A549 (cell line): Measurements from ENCODE around the gene ACBD4. TPM values are rescaled to one million over a fixed set of nuclear protein-coding genes. Genes with fewer than 3 reads are reported as not detected.

Experiments
- ATAC-seq, 2 experiments: fragments of 200-7000 bp in 1 of 2; fragments of >200 bp in 1 of 2; cut with Nextera tagmentation in 1 of 2; cut with Tn5 transposase in 1 of 2; 3 replicates each; pipeline versions ENCODE4 v1.8.0 to v1.9.1; 2018 to 2020; ENCODE audit warnings: mild to moderate bottlenecking in 1 of 2, moderate library complexity in 1 of 2
- CTCF ChIA-PET: fragments of 300-600 bp; sonication (Branson Sonifier 250); formaldehyde crosslinking; extraction: SDS; loops from one replicate; lab custom pipeline; 2021; ENCODE audit warnings: antibody characterized with exemption, inconsistent platforms; lab: Yijun Ruan, JAX
- POLR2A ChIA-PET: fragments of 350-600 bp; formaldehyde crosslinking; extraction: SDS; loops from one replicate; lab custom pipeline; 2021; ENCODE audit warnings: antibody characterized with exemption, inconsistent platforms; lab: Yijun Ruan, JAX
- DNase-seq, 2 experiments: peaks; one replicate each; pipeline versions ENCODE4 v3.0.0 to v3.0.0-alpha.2; 2011 to 2016; ENCODE audit warnings: low read depth in 1 of 2, low spot score in 1 of 2
- FAIRE-seq: peaks from 2 replicates; lab custom pipeline; 2011; peaks lifted over from hg19 to GRCh38; lab: Jason Lieb, UNC
- H3K27ac ChIP-seq, 2 experiments: fragments of >200 bp; sonication (Bioruptor Twin); formaldehyde crosslinking; 3 replicates each; pipeline ENCODE4 v1.5.1; 2016 to 2017
- H3K4me1 ChIP-seq: fragments of >200 bp; sonication (Bioruptor Twin); formaldehyde crosslinking; 3 replicates; pipeline ENCODE4 v1.6.1; 2016
- H3K4me2 ChIP-seq: fragments of >200 bp; sonication (Bioruptor Twin); formaldehyde crosslinking; 3 replicates; pipeline ENCODE4 v1.6.1; 2016
- H3K4me3 ChIP-seq: fragments of >200 bp; sonication (Bioruptor Twin); formaldehyde crosslinking; 3 replicates; pipeline ENCODE4 v1.5.1; 2016
- H3K9me3 ChIP-seq: fragments of >200 bp; sonication (Bioruptor Twin); formaldehyde crosslinking; 3 replicates; pipeline ENCODE4 v1.6.1; 2016
- BHLHE40 ChIP-seq: IDR thresholded peaks from 2 replicates; pipeline ENCODE4 v1.6.1; 2012; ENCODE audit warnings: low read depth, low read length, inconsistent platforms
- CBX2 ChIP-seq: fragments of 200-600 bp; sonication (generic); IDR thresholded peaks from 2 replicates; pipeline ENCODE4 v1.6.1; 2016; ENCODE audit warnings: low read depth, mild to moderate bottlenecking, borderline replicate concordance
- CBX8 ChIP-seq: fragments of 200-600 bp; sonication (generic); IDR thresholded peaks from 2 replicates; pipeline ENCODE4 v1.6.1; 2016
- CEBPB ChIP-seq, 2 experiments: fragments of >200 bp in 1 of 2; sonication (Bioruptor Twin) in 1 of 2; formaldehyde crosslinking in 1 of 2; IDR thresholded peaks; 2 replicates each; pipeline ENCODE4 v1.6.1; 2012 to 2016
- CHD2 ChIP-seq: fragments of 150-350 bp; IDR thresholded peaks from 2 replicates; pipeline ENCODE4 v1.6.1; 2014; ENCODE audit warnings: low read length; ENCODE audit not compliant: partially characterized antibody
- CHD4 ChIP-seq: fragments of 200-600 bp; sonication (generic); IDR thresholded peaks from 2 replicates; pipeline ENCODE4 v1.6.1; 2016; ENCODE audit warnings: antibody characterized with exemption, mild to moderate bottlenecking, borderline replicate concordance
- FOSL2 ChIP-seq, 2 experiments: fragments of 450-650 bp in 1 of 2; fragments of >200 bp in 1 of 2; sonication (Bioruptor Twin) in 1 of 2; formaldehyde crosslinking; IDR thresholded peaks; 2 replicates each; pipeline versions ENCODE4 v1.5.0 to v1.6.1; 2016 to 2020; ENCODE audit warnings: mild to moderate bottlenecking in 1 of 2, moderate library complexity in 1 of 2
- FOXS1 ChIP-seq: fragments of 250-450 bp; sonication (Bioruptor Pico); IDR thresholded peaks from 2 replicates; pipeline ENCODE4 v1.5.0; 2020; ENCODE audit warnings: mild to moderate bottlenecking, moderate library complexity
- HDAC2 ChIP-seq: fragments of 200-600 bp; sonication (generic); IDR thresholded peaks from 2 replicates; pipeline ENCODE4 v1.6.1; 2016
- HOXB13 ChIP-seq: fragments of 250-450 bp; sonication (Bioruptor Pico); IDR thresholded peaks from 2 replicates; pipeline ENCODE4 v1.5.0; 2020; ENCODE audit warnings: low read depth, mild to moderate bottlenecking, moderate library complexity
- JUN ChIP-seq, 2 experiments: fragments of >200 bp; sonication (Bioruptor Twin); formaldehyde crosslinking; IDR thresholded peaks; 2 replicates in 1 of 2; 3 replicates in 1 of 2; pipeline ENCODE4 v1.6.1; 2016 to 2017
- KDM5A ChIP-seq: fragments of 200-600 bp; sonication (generic); IDR thresholded peaks from 2 replicates; pipeline ENCODE4 v1.6.1; 2016; ENCODE audit warnings: antibody characterized with exemption, mild to moderate bottlenecking
- MYC ChIP-seq: IDR thresholded peaks from 2 replicates; pipeline ENCODE4 v1.6.1; 2012; ENCODE audit warnings: mild to moderate bottlenecking, inconsistent platforms, low read length, improper control_type of control experiment, borderline replicate concordance
- PHF8 ChIP-seq: fragments of 200-600 bp; sonication (generic); IDR thresholded peaks from 2 replicates; pipeline ENCODE4 v1.6.1; 2016; ENCODE audit warnings: low read depth, mild to moderate bottlenecking, antibody characterized with exemption, moderate library complexity, borderline replicate concordance
- POLR2A ChIP-seq: IDR thresholded peaks from 2 replicates; pipeline ENCODE4 v1.6.1; 2012; ENCODE audit warnings: mild to moderate bottlenecking, low read length
- RAD21 ChIP-seq, 2 experiments: fragments of >200 bp in 1 of 2; sonication (Bioruptor Twin) in 1 of 2; formaldehyde crosslinking in 1 of 2; IDR thresholded peaks in 1 of 2; conservative IDR thresholded peaks in 1 of 2; 2 replicates in 1 of 2; 3 replicates in 1 of 2; pipeline ENCODE4 v1.6.1; 2012 to 2018; ENCODE audit warnings: inconsistent platforms in 1 of 2
- RNF2 ChIP-seq: fragments of 200-600 bp; sonication (generic); IDR thresholded peaks from 2 replicates; pipeline ENCODE4 v1.6.1; 2016; ENCODE audit warnings: low read depth, mild to moderate bottlenecking, antibody characterized with exemption, moderate library complexity, borderline replicate concordance
- SMC3 ChIP-seq: fragments of >200 bp; sonication (Bioruptor Twin); formaldehyde crosslinking; IDR thresholded peaks from 3 replicates; pipeline ENCODE4 v1.6.1; 2018; ENCODE audit warnings: inconsistent platforms
- SREBF2 ChIP-seq: fragments of 450-650 bp; IDR thresholded peaks from 2 replicates; pipeline ENCODE4 v1.6.1; 2014; ENCODE audit warnings: mild to moderate bottlenecking, moderate library complexity
- TFCP2L1 ChIP-seq: fragments of 250-450 bp; sonication (Bioruptor Pico); IDR thresholded peaks from 2 replicates; pipeline ENCODE4 v1.5.0; 2021; ENCODE audit warnings: mild to moderate bottlenecking
- ZC3H11A ChIP-seq: fragments of 450-650 bp; IDR thresholded peaks from 2 replicates; pipeline ENCODE4 v1.6.1; 2014; ENCODE audit warnings: antibody characterized with exemption, mild to moderate bottlenecking
- ZSCAN20 ChIP-seq: fragments of 250-450 bp; sonication (Bioruptor Pico); IDR thresholded peaks from 2 replicates; pipeline ENCODE4 v1.8.0; 2022; ENCODE audit warnings: mild to moderate bottlenecking, moderate library complexity
- WGBS: methylation state at CpG from one replicate; pipeline ENCODE4 v1.1.6; 2017; ENCODE audit errors: missing lambda C conversion rate; 5-methylcytosine and 5-hydroxymethylcytosine counted together
- polyA plus RNA-seq, 4 experiments: library from polyadenylated mRNA; depleted of rRNA in 3 of 4; stranded (reverse); fragments of >200 nt; fragmentation: RNase III in 1 of 4; extraction: RNeasy Plus Mini Kit Qiagen cat#74134 plus additional on column Dnase treatment in 1 of 4; gene quantifications; 2 replicates in 3 of 4; 3 replicates in 1 of 4; pipeline ENCODE4 v1.2.3, GENCODE V29; 2011 to 2017
- TF ChIP-seq, protein P1 (sequence below): fragments of 250-450 bp; sonication (Bioruptor Pico); IDR thresholded peaks from 2 replicates; pipeline ENCODE4 v1.5.0; 2020; ENCODE audit warnings: low read depth, mild to moderate bottlenecking, moderate library complexity
- TF ChIP-seq, protein P2 (sequence below): IDR thresholded peaks from 2 replicates; pipeline ENCODE4 v1.6.1; 2012
- TF ChIP-seq, protein P3 (sequence below): fragments of 150-350 bp; IDR thresholded peaks from 2 replicates; pipeline ENCODE4 v1.6.1; 2014; ENCODE audit warnings: low read depth, mild to moderate bottlenecking, low read length
- TF ChIP-seq, protein P4 (sequence below): fragments of 200-600 bp; sonication (generic); IDR thresholded peaks from 2 replicates; pipeline ENCODE4 v1.6.1; 2016; ENCODE audit warnings: antibody characterized with exemption, mild to moderate bottlenecking, moderate library complexity
- TF ChIP-seq, protein P5 (sequence below): fragments of >200 bp; sonication (Bioruptor Twin); formaldehyde crosslinking; IDR thresholded peaks from 2 replicates; pipeline ENCODE4 v1.6.1; 2016

ACBD4 gene
- polyA plus RNA-seq, 2 of the 4 experiments (the other 2 are of a cell fraction): 11.4 to 13.7 TPM

DNA sequence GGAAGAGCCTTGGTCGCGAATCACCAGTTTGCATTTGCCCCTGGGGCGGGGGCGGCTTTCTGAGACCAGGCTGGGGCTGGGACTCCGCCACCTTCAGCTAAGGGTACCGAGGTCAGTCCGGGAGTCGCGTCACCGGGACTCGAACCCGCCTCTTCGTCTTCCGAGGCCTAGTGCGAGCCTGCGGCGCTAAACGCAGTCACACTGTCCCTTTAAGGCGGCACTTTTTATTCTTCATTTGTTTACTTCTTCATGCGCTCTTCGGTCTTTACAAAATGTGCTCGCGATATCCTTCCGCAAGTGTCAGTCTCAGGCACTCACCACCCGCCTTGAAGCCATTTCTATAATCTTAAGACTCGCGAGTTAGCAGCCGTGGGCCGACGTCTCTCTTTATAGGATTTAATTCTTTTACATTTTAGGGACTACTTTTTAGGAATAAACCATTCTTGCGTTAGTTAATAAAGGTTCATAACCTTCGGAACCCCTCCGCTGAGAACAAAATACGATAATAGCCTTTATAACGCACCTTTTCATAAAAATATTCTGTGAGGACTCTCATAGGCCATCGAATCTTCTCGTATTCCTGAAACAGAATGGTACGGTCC lies 12.2 kb downstream of the ACBD4 start (continued):
- TF ChIP-seq, protein P1, sequence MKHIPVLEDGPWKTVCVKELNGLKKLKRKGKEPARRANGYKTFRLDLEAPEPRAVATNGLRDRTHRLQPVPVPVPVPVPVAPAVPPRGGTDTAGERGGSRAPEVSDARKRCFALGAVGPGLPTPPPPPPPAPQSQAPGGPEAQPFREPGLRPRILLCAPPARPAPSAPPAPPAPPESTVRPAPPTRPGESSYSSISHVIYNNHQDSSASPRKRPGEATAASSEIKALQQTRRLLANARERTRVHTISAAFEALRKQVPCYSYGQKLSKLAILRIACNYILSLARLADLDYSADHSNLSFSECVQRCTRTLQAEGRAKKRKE (CRISPR knock-in tag): 0 out of 2 replicates have a peak, but pooled peaks have one; percentile 66
- TF ChIP-seq RAD21 (conservative IDR thresholded peaks at IDR 0.05 in 1 of 2, IDR thresholded peaks at IDR 0.05 in 1 of 2): 0 out of 5 replicates have a peak, but pooled peaks of 1 of the 2 experiments have one; percentile 21
- no peak for TF ChIP-seq SREBF2
- TF ChIP-seq CBX8: no peak
- no peak for TF ChIP-seq ZC3H11A
- peak; percentile 15 for TF ChIP-seq PHF8
- no peak for TF ChIP-seq RNF2
- TF ChIP-seq, protein P2, sequence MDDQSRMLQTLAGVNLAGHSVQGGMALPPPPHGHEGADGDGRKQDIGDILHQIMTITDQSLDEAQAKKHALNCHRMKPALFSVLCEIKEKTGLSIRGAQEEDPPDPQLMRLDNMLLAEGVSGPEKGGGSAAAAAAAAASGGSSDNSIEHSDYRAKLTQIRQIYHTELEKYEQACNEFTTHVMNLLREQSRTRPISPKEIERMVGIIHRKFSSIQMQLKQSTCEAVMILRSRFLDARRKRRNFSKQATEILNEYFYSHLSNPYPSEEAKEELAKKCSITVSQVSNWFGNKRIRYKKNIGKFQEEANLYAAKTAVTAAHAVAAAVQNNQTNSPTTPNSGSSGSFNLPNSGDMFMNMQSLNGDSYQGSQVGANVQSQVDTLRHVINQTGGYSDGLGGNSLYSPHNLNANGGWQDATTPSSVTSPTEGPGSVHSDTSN: peak; percentile 98
- TF ChIP-seq CHD4: no peak

DNA sequence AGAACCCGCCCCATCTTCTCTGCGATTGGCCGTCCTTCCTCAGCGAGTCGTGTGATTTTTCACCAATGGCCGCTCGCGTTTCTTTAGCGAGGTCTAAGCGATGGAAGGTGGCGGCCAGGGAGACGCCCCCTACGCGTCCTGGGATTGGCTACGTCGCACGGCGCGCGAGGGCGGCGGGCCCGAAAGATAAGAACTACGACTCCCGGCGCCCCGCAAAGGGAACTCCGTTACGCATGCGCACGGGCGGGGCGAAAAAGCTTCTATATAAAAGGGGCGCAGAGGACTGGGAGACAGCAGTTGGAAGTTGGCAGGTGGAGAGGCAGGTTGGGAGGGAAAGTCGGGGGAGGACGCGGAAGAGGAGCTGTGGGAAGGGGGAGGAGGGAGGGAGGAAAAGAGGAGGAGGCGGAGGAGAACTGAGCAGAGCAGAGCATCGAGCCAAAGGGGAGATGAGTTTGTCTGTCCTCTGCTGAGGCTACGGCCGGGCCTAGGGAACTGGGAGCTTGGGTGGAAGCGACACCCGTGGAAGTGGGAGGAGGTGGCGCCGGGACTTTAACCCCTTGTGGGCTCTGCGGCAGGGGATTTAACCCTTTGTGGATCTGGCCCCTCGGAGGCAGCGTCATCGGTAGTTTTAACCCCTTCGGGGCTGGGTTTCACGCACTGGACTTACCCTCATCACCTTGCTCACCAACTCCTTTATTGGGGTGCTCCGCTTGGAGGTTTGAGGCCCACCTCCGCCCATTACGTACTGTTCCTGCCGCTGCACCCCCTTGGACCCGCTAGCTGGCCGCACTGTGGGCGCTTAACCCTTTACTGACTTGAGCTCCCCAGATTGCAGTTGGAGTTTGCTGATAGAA lies 12.9 kb downstream of the ACBD4 start, which contains the start of gene HEXIM1:
HEXIM1 (plus strand) TSS at position 293 of the 854 bp plus-strand sequence. CDS start 716 bp downstream, outside the sequence.
- H3K4me3 ChIP-seq: peak within 1 kb of the TSS; percentile 74
- ATAC-seq (peak; percentile 74 to 86), FAIRE-seq (peak; percentile 65), DNase-seq (peak; percentile 99 to 100)
- 1% methylated on average over 58 of the region's 58 CpGs for WGBS
- peak within 1 kb of the TSS; percentile 93 for H3K4me2 ChIP-seq
- H3K9me3 ChIP-seq: no peaks in the 10 kb centered on the region
- ChIA-PET CTCF (interaction anchor here (0.6 to 43.5 kb wide), 26 partner anchors 15 to 1698 kb away, joined by 3 to 2147 read pairs (median 5); partner anchors contain the start of genes ACBD4, FMNL1, HEXIM2 and PLCD3), POLR2A (interaction anchor here (0.6 to 7.5 kb wide), 54 partner anchors 9 to 661 kb away, joined by 3 to 404 read pairs (median 7); partner anchors contain the start of genes ACBD4, FMNL1, HEXIM2 and MAP3K14)
- peaks cover 27% of the 10 kb centered on the region for H3K4me1 ChIP-seq
- H3K27ac ChIP-seq: peak within 1 kb of the TSS; percentile 97 to 98
- peak; percentile 61; the same call in 1 of the 2 replicates for TF ChIP-seq MYC
- no peak for TF ChIP-seq BHLHE40
- 0 out of 4 replicates have a peak, but pooled peaks of 1 of the 2 experiments have one; percentile 35 for TF ChIP-seq CEBPB (IDR thresholded peaks at IDR 0.05)
- no peak for TF ChIP-seq FOSL2 (IDR thresholded peaks at IDR 0.05)
- TF ChIP-seq FOSL2 (CRISPR knock-in tag; IDR thresholded peaks at IDR 0.05): peak; percentile 75
- no peak for TF ChIP-seq CHD2
- peak; percentile 100 for TF ChIP-seq TFCP2L1
- TF ChIP-seq HOXB13 (CRISPR knock-in tag): no peak
- TF ChIP-seq KDM5A: no peak; the same call in 1 of the 2 replicates
- peak; percentile 100 for TF ChIP-seq POLR2A
- TF ChIP-seq RAD21 (conservative IDR thresholded peaks at IDR 0.05 in 1 of 2, IDR thresholded peaks at IDR 0.05 in 1 of 2): peak in 1 of 2 experiments; percentile 7; a peak in 1 of 5 replicates
- TF ChIP-seq, protein P2: peak; percentile 98
- TF ChIP-seq, protein P3, sequence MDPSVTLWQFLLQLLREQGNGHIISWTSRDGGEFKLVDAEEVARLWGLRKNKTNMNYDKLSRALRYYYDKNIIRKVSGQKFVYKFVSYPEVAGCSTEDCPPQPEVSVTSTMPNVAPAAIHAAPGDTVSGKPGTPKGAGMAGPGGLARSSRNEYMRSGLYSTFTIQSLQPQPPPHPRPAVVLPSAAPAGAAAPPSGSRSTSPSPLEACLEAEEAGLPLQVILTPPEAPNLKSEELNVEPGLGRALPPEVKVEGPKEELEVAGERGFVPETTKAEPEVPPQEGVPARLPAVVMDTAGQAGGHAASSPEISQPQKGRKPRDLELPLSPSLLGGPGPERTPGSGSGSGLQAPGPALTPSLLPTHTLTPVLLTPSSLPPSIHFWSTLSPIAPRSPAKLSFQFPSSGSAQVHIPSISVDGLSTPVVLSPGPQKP: no peak; the same call in 1 of the 2 replicates
- TF ChIP-seq ZSCAN20 (CRISPR knock-in tag): no peak
- 0 out of 3 replicates have a peak, but pooled peaks have one; percentile 25 for TF ChIP-seq SMC3
- TF ChIP-seq HDAC2: peak; percentile 87; the same call in 1 of the 2 replicates
- TF ChIP-seq ZC3H11A: no peak
- TF ChIP-seq FOXS1: no peak; the same call in 1 of the 2 replicates
- TF ChIP-seq, protein P4, sequence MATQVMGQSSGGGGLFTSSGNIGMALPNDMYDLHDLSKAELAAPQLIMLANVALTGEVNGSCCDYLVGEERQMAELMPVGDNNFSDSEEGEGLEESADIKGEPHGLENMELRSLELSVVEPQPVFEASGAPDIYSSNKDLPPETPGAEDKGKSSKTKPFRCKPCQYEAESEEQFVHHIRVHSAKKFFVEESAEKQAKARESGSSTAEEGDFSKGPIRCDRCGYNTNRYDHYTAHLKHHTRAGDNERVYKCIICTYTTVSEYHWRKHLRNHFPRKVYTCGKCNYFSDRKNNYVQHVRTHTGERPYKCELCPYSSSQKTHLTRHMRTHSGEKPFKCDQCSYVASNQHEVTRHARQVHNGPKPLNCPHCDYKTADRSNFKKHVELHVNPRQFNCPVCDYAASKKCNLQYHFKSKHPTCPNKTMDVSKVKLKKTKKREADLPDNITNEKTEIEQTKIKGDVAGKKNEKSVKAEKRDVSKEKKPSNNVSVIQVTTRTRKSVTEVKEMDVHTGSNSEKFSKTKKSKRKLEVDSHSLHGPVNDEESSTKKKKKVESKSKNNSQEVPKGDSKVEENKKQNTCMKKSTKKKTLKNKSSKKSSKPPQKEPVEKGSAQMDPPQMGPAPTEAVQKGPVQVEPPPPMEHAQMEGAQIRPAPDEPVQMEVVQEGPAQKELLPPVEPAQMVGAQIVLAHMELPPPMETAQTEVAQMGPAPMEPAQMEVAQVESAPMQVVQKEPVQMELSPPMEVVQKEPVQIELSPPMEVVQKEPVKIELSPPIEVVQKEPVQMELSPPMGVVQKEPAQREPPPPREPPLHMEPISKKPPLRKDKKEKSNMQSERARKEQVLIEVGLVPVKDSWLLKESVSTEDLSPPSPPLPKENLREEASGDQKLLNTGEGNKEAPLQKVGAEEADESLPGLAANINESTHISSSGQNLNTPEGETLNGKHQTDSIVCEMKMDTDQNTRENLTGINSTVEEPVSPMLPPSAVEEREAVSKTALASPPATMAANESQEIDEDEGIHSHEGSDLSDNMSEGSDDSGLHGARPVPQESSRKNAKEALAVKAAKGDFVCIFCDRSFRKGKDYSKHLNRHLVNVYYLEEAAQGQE: peak; percentile 59
- TF ChIP-seq JUN (IDR thresholded peaks at IDR 0.05): peak; percentile 99 to 100
- TF ChIP-seq, protein P5, sequence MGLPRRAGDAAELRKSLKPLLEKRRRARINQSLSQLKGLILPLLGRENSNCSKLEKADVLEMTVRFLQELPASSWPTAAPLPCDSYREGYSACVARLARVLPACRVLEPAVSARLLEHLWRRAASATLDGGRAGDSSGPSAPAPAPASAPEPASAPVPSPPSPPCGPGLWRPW: no peak
- TF ChIP-seq CBX2: no peak
